Neural cell (in vitro differentiated cells): ENCODE data around the gene IQSEC1.

Experiments
- CTCF ChIP-seq: fragments of 450-650 bp; IDR thresholded peaks from 2 replicates; pipeline ENCODE4 v1.5.1; 2014; ENCODE audit warnings: antibody characterized with exemption, mild to moderate bottlenecking, moderate library complexity; ENCODE audit not compliant: poor library complexity, severe bottlenecking
- EP300 ChIP-seq: fragments of 450-650 bp; conservative IDR thresholded peaks from 2 replicates; pipeline ENCODE4 v1.6.1; 2014; ENCODE audit warnings: antibody characterized with exemption, mild to moderate bottlenecking, moderate library complexity; ENCODE audit not compliant: poor library complexity, severe bottlenecking
- EZH2 ChIP-seq: fragments of 200-600, 300-800 bp; shearing (Covaris generic), sonication (generic); IDR thresholded peaks from 2 replicates; pipeline ENCODE4 v1.6.1; 2014; ENCODE audit warnings: antibody characterized with exemption, low read length, borderline replicate concordance, mild to moderate bottlenecking; ENCODE audit not compliant: insufficient read depth, poor library complexity, severe bottlenecking
- MXI1 ChIP-seq: fragments of 450-650 bp; conservative IDR thresholded peaks from 2 replicates; pipeline ENCODE4 v1.6.1; 2014; ENCODE audit warnings: antibody characterized with exemption, mild to moderate bottlenecking; ENCODE audit not compliant: poor library complexity, severe bottlenecking
- POLR2AphosphoS5 ChIP-seq: IDR thresholded peaks from 2 replicates; pipeline ENCODE4 v1.6.1; 2012
- RAD21 ChIP-seq: fragments of 450-650 bp; conservative IDR thresholded peaks from 2 replicates; pipeline ENCODE4 v1.6.1; 2014; ENCODE audit warnings: antibody characterized with exemption, mild to moderate bottlenecking, moderate library complexity
- REST ChIP-seq: IDR thresholded peaks from 2 replicates; pipeline ENCODE4 v1.6.1; 2012; ENCODE audit warnings: borderline replicate concordance
- SMC3 ChIP-seq: fragments of 450-650 bp; conservative IDR thresholded peaks from 2 replicates; pipeline ENCODE4 v1.6.1; 2014; ENCODE audit warnings: antibody characterized with exemption, mild to moderate bottlenecking, moderate library complexity; ENCODE audit not compliant: poor library complexity
- TAF1 ChIP-seq: IDR thresholded peaks from 2 replicates; pipeline ENCODE4 v1.6.1; 2012; ENCODE audit warnings: low read depth

GRCh38 chr3:12961007-12961696, 112.1 kb downstream of the IQSEC1 start:
- no peak for TF ChIP-seq TAF1
- TF ChIP-seq CTCF = no peak
- TF ChIP-seq RAD21 = no peak
- TF ChIP-seq EZH2 = no peak
- TF ChIP-seq POLR2AphosphoS5 = no peak
- no peak for TF ChIP-seq REST
- TF ChIP-seq EP300 = no peak
- no peak for TF ChIP-seq MXI1
- no peak for TF ChIP-seq SMC3
